ENCODE measurements around the gene ABI3BP.

GRCh38 chr3:100759950-100760349 is 233.3 kb downstream of the ABI3BP start:
- TF ChIP-seq CTCF (IDR thresholded peaks at IDR 0.05) (no peak), POLR2A (IDR thresholded peaks at IDR 0.05) (no peak)
